A549 (cell line): ENCODE results near the gene MLPH.

Source experiments
- CBX2 ChIP-seq: fragments of 200-600 bp; sonication (generic); IDR thresholded peaks from 2 replicates; pipeline ENCODE4 v1.6.1; 2016; ENCODE audit warnings: low read depth, mild to moderate bottlenecking, borderline replicate concordance
- CHD2 ChIP-seq: fragments of 150-350 bp; IDR thresholded peaks from 2 replicates; pipeline ENCODE4 v1.6.1; 2014; ENCODE audit warnings: low read length; ENCODE audit not compliant: partially characterized antibody
- CHD4 ChIP-seq: fragments of 200-600 bp; sonication (generic); IDR thresholded peaks from 2 replicates; pipeline ENCODE4 v1.6.1; 2016; ENCODE audit warnings: antibody characterized with exemption, mild to moderate bottlenecking, borderline replicate concordance
- CTCF ChIP-seq: fragments of >200 bp; sonication (Bioruptor Twin); formaldehyde crosslinking; IDR thresholded peaks from 3 replicates; pipeline ENCODE4 v1.5.1; 2016
- EP300 ChIP-seq, 2 experiments: fragments of >200 bp; sonication (Bioruptor Twin); formaldehyde crosslinking; IDR thresholded peaks; 2 replicates in 1 of 2; 3 replicates in 1 of 2; pipeline ENCODE4 v1.6.1; 2016 to 2017
- HDAC2 ChIP-seq: fragments of 200-600 bp; sonication (generic); IDR thresholded peaks from 2 replicates; pipeline ENCODE4 v1.6.1; 2016
- JUN ChIP-seq, 2 experiments: fragments of >200 bp; sonication (Bioruptor Twin); formaldehyde crosslinking; IDR thresholded peaks; 2 replicates in 1 of 2; 3 replicates in 1 of 2; pipeline ENCODE4 v1.6.1; 2016 to 2017
- MAX ChIP-seq: IDR thresholded peaks from 2 replicates; pipeline ENCODE4 v1.6.1; 2012
- PHF8 ChIP-seq: fragments of 200-600 bp; sonication (generic); IDR thresholded peaks from 2 replicates; pipeline ENCODE4 v1.6.1; 2016; ENCODE audit warnings: low read depth, mild to moderate bottlenecking, antibody characterized with exemption, moderate library complexity, borderline replicate concordance
- POLR2A ChIP-seq: IDR thresholded peaks from 2 replicates; pipeline ENCODE4 v1.6.1; 2012; ENCODE audit warnings: mild to moderate bottlenecking, low read length
- POLR2AphosphoS2 ChIP-seq: conservative IDR thresholded peaks from 2 replicates; pipeline ENCODE4 v1.6.1; 2012; ENCODE audit warnings: low read length, improper control_type of control experiment, inconsistent platforms
- RARB ChIP-seq: fragments of 250-450 bp; sonication (Bioruptor Pico); IDR thresholded peaks from 2 replicates; pipeline ENCODE4 v1.8.0; 2021; ENCODE audit warnings: mild to moderate bottlenecking, moderate library complexity
- RCOR1 ChIP-seq: fragments of 150-350 bp; IDR thresholded peaks from 2 replicates; pipeline ENCODE4 v1.6.1; 2014; ENCODE audit warnings: antibody characterized with exemption, low read length, low read depth
- REST ChIP-seq: fragments of 200-600 bp; sonication (generic); IDR thresholded peaks from 2 replicates; pipeline ENCODE4 v1.6.1; 2016; ENCODE audit warnings: antibody characterized with exemption, mild to moderate bottlenecking, moderate library complexity

- TF ChIP-seq CTCF (no peak), REST (no peak), RARB (CRISPR knock-in tag) (no peak), RCOR1 (no peak), CBX2 (no peak), PHF8 (no peak), JUN (IDR thresholded peaks at IDR 0.05) (no peak), POLR2A (no peak), CHD2 (no peak), EP300 (IDR thresholded peaks at IDR 0.05) (no peak), CHD4 (no peak), POLR2AphosphoS2 (no peak), MAX (no peak), HDAC2 (no peak)
These were observed 27.6 kb downstream of the MLPH start for GRCh38 chr2:237514474-237515130.
